ENCODE data around the gene WDR47.
A peak's percentile ranks its signal among the peaks of the same experiment; 100 is the strongest.
"Not testable (repeated sequence)": the region's sequence is repeated elsewhere in the genome, so short reads cannot be mapped to it uniquely, and the experiment has no call there.

Gene WDR47

DNA sequence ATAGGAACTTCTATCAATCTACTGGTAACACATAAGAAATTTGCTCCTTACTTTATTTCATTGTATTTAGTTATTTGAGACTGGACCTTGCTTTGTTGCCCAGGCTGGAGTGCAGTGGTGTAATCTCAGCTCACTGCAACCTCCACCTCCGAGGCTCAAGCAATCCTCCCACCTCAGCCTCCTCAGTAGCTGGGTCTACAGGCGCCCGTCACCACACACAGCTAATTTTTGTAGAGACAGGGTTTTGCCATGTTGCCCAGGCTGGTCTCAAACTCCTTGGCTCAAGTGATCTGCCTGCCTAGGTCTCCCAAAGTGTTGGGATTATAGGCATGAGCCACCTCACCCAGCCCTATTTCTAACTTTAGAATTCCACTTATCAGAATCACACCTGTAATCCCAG lies 10.2 kb upstream of the WDR47 start:
- DNase-seq (ENCODE audit: low spot score), result not testable (repeated sequence)

DNA sequence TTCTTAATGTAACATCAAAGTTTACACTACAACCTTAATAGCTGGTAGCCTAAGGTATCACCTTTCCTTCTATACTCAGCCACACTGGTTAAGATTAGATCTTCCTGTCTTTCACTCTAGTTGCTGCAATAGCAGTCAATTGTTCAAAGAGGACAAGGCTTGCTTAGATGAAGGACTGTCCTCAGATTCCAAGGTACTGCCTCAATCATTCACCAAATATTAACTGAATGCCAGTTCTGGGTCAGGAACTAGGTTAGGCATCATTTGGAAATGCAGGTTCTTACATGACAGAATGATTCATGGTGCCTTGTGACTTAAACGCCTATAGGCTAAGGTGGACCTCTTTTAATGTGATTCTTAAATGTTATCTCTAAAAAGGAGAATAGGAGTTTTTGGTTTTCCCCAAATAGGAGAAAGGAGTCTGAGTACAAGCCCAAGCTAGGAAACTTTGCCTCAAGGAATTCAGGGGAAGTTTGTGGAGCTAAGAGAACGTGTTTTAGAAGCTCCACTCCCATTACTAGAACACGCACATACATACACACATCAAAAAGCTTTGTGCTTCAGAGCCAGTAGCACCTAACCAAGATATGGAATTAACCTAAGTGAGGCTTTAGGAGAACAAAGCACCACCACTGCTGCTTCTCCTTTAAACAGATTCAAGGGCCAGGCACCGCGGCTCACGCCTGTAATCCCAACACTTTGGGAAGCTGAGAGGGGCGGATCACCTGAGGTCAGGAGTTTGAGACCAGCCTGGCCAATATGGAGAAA lies 8.5 kb upstream of the WDR47 start:
- no peak for DNase-seq (ENCODE audit: low spot score)

DNA sequence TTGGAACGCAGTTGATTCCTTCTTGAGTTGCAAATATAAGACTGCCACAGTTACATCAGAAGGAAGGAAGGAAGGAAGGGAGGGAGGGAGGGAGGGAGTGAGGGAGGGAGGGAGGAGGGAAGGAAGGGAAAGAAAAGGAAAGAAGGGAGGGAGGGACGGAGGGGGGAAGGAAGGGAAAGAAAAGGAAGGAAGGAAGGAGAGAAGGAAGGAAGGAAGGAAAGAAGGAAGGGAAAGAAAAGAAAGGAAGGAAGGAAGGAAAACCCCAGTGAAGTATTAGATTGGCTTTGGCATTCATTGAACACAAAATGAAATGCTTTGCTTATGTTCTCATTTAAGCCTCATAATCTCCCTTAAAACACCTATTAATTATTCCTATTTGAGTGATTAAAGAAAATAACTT lies 6.4 kb upstream of the WDR47 start:
- no peak for DNase-seq (ENCODE audit: low spot score)

DNA sequence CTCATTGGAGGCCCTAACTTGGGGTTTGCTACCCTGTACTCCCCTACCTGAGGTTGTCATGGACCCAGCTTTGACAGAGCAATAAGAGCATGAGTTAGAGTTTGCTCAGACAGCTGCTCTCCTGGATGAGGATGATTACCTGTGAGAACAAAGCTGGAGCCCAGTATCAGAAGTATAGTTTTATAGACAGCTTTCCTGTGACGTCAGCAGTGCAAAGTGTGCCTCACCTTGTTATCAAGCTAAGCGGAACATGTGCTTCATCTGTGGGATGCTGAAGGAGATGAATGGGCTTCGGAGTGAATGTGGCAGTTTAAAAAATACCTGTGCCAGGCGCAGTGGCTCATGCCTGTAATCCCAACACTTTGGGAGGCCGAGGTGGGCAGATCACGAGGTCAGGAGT lies 5.4 kb upstream of the WDR47 start:
- no peak for DNase-seq (ENCODE audit: low spot score)

DNA sequence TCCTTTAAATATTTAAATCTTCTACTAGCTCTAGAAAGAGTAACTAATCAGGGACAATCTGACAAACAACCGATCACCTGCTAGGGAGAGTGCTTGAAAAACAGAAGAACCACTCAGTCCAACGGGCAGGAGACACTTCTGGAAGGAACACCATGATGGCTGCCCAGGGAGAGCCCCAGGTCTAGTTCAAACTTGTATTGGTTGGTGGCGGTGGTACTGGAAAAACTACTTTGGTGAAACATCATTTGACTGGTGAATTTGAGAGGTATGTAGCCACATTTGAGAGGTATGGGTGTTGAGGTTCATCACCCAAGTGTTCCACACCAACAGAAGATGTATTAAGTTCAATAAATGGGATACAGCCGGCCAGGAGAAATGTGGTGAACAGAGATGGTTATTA lies 4.8 kb upstream of the WDR47 start:
- DNase-seq (ENCODE audit: low spot score), result no peak

DNA sequence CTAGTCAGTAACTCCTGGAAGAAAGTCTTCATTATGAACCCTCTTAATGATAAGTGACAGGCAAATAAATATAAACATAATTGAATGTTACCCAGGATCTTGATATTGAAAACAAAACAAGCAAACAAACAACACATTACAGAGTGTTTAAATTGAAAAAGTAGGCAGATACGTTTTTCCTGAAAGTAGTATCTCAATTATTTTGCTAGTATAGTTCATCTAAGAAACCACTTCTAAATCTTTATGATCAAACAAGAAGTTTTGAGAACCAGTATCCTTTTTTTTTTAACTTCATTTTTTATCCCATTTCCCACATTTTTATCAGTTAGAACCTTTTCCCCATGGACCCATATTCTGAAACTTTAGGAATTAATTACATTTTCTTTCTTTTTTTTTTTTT lies 3.7 kb upstream of the WDR47 start:
- no peak for DNase-seq (ENCODE audit: low spot score)

DNA sequence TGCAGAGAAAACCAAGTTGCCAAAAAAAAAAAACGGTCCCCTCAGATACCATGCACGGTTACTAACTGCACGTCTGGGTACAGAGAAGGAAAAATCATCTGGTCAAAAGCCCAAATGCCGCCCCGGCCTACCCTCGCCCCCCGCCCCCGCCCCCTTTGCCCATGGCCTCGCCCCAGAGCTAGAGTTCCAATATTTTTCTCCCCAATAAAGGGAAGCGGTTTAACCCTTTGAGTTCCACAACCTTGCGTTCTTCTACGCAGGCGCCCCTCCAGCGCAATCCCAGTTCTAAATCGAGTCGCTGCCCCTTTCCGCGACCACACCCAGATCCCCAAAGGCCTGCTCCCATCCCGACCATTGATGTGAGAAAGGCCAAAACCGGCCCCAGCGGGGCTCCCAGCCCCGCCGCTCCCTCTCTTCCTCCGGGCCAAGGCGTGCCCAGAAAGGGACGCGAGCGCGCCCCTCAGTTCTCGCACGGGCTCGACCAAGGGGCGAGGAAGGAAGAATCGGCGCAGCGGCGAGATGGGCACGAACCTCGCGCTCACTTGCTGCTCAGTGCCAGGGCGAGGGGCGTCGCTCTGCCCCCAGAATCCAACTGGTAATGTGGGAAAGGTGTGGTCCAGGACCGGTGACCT lies 797 bp downstream of the WDR47 start:
- peak; percentile 64 for DNase-seq (ENCODE audit: low spot score)

DNA sequence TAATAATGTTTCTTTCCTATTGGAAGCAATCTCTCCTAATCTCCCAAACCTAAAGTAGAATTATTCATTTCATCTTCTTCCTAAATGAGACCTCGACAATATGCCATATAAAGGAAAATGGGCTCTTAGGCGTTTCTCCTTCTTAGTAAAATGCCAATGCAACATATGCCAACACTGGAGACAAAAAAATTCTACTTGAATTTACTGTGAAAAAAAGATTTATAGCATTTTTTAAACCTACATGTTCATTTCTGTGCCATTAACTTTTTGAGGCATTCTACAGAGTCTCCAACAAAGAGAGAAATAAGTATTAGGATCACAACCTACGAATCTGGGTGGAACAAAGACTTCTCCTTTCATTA lies 1.3 kb downstream of the WDR47 start:
- no peak for DNase-seq (ENCODE audit: low spot score)

DNA sequence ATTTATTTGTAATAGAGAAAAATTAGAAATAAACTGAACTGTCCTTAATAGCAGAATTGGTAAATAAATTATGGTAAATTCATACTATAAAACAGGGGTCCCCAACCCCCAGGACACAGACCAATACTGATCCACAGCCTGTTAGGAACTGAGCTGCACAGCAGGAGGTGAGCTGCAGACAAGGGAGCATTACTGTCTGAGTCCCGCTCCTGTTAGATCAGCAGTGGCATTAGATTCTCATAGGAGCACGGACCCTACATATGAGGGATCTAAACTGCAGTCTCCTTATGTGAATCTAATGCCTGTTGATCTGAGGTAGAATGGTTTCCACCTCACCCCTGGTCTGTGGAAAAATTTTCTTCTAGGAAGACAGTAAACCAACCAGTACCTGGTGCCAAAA lies 7.5 kb downstream of the WDR47 start:
- DNase-seq (ENCODE audit: low spot score), result no peak

DNA sequence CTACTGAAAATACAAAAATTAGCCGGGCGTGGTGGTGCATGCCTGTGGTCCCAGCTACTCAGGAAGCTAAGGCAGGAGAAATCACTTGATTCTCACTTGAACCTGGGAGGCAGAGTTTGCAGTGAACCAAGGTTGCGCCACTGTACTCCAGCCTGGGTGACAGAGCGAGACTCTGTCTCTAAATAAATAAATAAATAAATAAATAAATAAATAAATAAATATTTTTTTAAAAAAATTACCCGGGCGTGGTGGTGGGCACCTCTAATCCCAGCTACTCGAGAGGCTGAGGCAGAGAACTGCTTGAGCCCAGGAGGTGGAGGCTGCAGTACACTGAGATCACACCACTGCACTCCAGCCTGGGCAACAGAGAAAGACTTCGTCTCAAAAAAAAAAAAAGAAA lies 12.4 kb downstream of the WDR47 start:
- not testable (repeated sequence) for DNase-seq (ENCODE audit: low spot score)

DNA sequence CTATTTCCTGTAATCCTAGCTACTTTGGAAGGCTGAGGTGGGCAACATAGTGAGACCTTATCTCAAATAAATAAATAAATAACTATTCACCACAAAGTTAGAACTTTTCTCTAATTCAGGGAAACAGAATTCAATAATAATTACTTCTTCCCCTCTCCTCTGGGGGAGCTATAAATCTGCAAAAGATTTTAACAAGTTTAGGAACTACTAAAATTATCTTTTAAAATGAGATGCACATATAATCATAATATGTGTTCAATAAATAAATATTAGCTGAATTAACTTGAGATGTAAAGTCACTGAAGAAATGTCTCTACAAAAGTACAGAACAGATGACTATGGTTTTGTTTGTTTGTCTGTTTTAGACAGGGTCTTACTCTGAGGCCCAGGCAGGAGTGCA lies 14.1 kb downstream of the WDR47 start:
- DNase-seq (ENCODE audit: low spot score), result peak; percentile 26

DNA sequence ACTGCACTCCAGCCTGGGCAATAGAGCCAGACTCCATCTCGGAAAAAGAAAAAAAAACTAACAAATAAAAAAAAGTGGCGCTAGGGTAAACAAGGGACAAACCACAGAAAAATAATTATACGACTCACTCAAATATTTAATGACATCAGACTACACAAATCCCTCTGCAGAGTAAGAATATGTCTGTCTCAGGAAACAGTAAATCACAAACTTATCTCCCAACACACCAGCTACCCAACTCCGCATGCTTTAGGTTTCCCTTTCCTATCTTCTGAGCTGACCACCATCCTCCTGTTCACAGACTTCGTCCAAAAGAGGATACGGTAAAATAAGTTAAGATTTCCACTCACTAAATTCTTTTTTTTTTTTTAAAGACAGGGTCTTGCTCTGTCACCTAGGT lies 16.2 kb downstream of the WDR47 start:
- no peak for DNase-seq (ENCODE audit: low spot score)

DNA sequence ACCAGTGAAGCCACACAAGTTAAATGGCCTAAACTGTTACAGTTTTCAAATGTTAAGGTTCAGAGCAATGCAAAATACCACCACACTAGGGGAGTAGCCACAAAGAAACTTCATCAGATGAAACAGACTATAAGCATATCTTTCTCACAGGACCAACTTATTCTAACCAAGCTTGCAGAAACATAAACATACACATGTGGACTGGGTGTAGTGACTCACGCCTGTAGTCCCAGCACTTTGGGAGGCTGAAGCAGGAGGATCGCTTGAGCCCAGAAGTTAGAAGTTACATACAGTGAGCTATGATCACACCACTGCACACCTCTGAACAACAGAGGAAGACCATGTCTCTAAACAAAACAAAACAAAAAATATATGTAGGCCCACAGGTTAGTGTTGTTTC lies 17.3 kb downstream of the WDR47 start:
- DNase-seq (ENCODE audit: low spot score), result no peak

DNA sequence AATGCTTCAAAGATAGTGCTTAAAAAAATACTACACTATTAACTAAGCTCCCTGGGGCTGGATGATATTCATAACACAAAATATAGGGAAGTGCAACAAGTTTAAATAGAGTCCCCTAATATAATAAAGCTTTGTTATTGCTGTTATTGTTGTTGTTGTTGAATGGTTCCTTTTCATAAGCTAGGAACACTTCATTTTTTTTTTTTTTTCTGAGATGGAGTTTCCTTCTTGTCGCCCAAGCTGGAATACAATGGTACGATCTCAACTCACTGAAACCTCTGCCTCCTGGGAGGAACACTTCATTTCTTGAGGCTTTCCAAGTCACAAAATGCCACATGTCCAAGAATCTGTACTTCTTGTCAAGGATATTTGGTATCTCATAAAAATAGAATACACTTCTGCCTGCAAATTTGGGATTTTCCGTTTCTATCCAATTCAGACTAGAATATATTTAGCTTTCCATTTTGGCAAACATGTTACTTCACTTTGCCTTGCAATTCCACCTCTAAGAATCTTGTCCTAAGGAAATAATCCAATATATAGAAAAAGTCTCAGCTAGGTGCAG lies 21.1 kb downstream of the WDR47 start:
- DNase-seq (ENCODE audit: low spot score), result no peak

DNA sequence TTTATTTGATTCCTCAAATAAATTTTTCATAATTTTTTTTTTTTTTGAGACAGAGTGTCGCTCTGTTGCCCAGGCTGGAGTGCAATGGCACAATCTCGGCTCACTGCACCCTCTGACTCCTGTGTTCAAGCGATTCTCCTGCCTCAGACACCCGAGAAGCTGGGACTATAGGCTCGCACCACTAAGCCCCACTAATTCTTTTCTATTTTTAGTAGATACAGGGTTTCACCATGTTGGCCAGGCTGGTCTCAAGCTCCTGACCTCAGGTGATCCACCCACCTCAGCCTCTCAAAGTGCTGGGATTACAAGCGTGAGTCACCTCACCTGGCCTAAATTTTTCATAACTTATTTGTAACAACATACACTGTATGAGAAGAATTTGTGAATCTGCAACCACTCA lies 24.2 kb downstream of the WDR47 start:
- DNase-seq (ENCODE audit: low spot score), result not testable (repeated sequence)

DNA sequence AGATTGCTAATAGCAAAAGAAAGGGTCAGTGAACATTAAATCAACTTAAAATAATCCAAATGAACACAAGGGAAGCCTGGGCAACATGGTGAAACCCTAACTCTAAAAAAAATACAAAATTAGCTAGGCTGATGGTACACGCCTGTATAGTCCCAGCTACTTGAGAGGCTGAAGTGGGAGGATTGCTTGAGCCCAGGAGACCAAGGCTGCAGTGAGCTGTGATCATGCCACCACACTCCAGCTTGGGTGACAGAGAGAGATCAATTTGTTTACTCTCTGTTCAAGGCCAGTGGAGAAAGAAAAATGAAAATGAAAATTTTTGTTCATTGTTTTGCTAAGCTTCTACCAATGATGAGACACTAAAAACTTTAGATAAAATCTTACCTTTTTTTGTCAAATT lies 24.8 kb downstream of the WDR47 start:
- no peak for DNase-seq (ENCODE audit: low spot score)

DNA sequence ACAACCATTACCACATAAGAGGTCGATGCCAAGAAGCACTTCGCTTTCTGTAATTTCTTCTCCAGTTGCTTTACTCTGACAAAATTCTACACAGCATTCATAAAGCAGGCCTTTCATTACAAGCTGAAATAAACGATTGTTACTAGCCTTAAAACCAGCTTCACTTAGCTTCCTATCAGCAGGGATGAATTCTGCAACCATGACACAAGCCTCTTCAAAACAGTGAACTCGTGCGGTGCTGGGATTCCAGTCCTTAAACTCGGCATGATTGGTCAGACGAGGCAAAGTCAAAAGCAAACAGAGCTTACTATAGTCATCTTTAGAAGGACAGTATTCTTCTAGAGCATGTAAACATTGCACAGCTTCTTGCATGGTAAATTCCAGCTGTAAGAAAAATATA lies 30.6 kb downstream of the WDR47 start:
- DNase-seq (ENCODE audit: low spot score), result no peak

DNA sequence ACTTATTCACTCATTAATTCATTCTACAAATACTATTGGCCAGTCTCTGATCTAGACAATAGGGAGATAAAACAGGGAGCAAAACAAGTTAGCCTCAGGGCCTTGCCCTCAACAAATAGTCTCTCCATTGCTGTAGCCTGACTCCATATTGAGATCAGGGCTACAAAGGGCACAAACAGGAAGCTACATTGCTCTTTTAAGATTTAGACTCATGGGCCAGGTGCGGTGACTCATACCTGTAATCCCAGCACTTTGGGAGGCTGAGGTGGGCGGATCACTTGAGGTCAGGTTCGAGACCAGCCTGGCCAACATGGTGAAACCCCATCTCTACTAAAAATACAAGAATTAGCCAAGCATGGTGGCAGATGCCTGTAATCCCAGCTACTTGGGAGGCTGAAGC lies 45.3 kb downstream of the WDR47 start:
- DNase-seq (ENCODE audit: low spot score), result not testable (repeated sequence)

DNA sequence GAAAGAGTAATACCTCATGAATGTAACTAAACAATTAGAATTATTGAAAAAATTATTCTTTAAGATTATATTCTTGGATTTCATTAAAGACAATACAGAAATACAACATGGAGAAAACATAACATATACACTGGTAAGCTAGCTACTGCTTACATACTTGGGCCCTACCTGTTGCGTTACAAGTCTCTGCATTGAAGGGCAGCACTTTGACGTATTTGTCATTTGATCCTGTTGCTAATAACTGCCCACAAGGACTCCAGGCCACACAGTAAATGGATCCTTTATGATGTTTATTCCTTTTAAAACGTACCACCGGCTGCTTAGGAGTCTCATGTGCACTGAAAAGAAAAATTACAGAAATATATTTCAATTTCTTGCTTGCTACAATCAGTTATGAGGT lies 58.8 kb downstream of the WDR47 start:
- DNase-seq (ENCODE audit: low spot score), result no peak

DNA sequence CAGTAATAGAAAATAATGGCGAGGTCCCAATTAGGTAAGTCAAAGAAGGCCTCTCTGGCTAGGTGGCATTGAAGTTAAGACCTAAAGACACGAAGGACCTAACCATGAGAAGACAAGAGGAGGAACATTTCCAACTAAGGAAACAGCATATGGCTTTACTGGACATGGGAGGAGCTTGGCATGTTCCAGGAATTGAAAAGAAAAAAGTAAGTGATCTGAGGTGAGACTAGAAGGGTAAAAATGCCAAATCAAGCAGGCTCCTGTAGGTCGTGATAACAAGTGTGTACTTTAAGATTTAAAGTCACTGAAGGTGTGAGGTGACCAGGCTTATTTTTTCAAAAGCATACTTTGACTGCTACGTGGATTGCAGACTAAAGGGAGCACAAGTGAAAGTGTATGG lies 65.2 kb downstream of the WDR47 start:
- no peak for DNase-seq (ENCODE audit: low spot score)

DNA sequence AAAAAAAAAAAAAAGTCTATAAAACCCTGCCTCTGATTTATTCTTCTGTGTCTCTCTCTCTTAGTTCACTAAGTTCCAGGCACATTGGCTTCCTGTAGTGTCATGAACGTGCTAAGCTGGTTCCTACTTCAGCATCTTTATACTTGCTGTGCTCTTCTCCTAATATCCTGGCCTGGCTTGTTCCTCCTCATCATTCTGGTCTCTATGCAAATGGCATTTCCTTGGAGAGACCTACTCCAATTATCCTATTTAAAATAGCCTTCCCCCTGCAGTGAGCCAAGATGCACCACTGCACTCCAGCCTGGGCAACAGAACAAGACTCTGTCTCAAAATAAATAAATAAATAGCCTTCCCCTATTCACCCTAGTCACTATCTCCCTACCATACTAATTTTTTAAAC lies 69.0 kb downstream of the WDR47 start:
- no peak for DNase-seq (ENCODE audit: low spot score)

DNA sequence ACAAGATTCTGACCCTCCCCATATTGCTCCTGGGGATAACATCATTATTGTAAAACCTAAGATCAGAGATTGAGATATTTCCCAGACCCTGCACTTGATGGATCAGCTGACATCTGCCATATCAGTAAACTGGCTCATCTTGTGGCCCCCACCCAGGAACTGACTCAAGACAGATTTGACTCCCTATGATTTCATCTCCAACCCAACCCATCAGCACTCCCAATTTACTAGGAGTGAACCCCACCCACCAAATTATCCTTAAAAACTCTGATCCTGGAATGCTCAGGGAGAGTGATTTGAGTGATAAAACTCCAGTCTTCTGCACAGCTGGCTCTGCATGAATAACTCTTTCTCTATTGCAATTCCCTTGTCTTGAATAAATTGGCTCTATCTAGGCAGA lies 72.6 kb downstream of the WDR47 start:
- DNase-seq (ENCODE audit: low spot score), result no peak

DNA sequence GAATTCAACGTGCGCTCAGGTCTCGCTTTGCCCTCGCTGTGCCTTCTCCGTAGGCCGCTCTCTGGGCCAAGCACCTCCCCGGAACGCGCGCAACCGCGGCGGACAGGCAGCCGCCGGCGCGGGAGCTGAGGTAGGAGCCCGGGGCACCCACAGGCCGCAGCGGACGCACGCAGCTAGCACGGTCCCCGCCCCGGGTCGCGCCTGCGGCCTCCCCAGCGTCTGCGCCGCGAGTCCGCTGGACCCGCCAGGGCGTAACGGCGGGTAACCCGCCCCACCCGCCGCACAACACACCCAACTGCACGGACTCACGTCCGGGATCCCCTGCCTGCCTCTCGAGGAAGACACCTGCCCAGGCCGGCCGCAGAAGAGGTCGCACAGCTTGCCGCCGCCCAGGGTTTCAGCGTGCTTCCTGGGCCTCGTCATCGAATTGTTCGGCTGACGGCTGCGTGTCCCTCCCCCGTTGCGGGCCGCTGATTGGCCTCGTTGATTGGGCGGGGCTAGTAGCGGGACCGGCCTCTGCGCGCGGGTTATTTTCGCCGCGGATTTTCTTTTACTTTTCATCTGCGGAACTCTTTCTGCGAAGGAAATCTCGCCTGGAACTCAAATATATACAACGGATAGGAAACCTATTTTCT lies 78.7 kb downstream of the WDR47 start, which contains the start of gene CLCC1:
CLCC1 (minus strand) TSS at position 433 of the 635 bp plus-strand sequence. CDS start 13,047 bp downstream, outside the sequence.
- peak; percentile 97 for DNase-seq (ENCODE audit: low spot score)

Data from NAMALWA (cell line).